ENCODE measurements around the gene SREBF2. TPM values are rescaled to one million over a fixed set of nuclear protein-coding genes. Genes with fewer than 3 reads are reported as not detected.

SREBF2 gene
- total RNA-seq, 1 donor from 2014 or later, result 108 TPM

DNA sequence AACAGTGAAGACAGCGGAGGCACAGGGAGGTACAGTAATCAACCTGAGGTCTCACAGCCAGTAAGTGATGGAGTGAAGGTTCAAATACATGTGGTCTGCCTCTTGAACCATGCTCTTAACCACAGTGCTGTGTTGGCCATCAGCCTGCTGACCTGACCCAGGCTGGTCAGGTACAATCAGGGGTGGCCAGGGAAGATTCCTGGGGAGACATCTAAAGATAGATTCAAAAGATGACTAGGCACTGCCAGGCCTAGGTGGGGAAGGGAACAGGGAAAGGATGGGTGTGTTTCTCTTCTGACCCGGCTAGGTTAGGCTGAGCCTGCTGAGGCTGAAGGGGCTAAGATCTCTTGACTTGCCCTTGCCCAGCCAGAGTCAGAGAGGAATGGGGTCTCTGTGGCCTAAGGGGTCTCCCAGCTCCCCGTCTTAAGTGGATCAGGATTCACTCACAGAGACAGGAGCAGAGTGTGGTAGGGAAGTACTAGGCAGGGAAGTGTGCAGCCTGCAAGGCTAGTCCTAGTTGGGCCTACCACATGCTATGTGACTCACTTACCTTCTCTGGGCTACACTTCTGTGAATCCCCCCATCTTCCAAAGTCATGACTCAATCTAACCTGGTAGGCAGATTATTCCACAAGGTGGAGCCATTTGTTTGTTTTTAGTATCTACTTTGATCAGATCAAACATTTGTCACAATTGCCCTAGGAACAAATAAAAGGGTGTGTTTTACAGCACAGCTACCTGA is 10.4 kb upstream of the SREBF2 start:
- DNase-seq (ENCODE audit: low read depth), result no peak
- peak; percentile 41 for TF ChIP-seq CTCF (IDR thresholded peaks at IDR 0.05; ENCODE audit: insufficient read depth, low read length, poor library complexity, severe bottlenecking)
- Histone ChIP-seq H3K27me3 (ENCODE audit: control insufficient read depth, insufficient read depth, low read length) (no peaks in the 10 kb centered on the region), H3K4me3 (ENCODE audit: low read depth, low read length) (no peak overlapping the region), H3K36me3 (ENCODE audit: control insufficient read depth, insufficient read depth, low read length) (no peaks in the 10 kb centered on the region)

GRCh38 chr22:41823797-41824196 is 9.1 kb upstream of the SREBF2 start:
- no peaks in the 10 kb centered on the region for H3K36me3 ChIP-seq (ENCODE audit: control insufficient read depth, insufficient read depth, low read length)
- no peak for TF ChIP-seq CTCF (IDR thresholded peaks at IDR 0.05; ENCODE audit: insufficient read depth, low read length, poor library complexity, severe bottlenecking)
- no peaks in the 10 kb centered on the region for H3K27me3 ChIP-seq (ENCODE audit: control insufficient read depth, insufficient read depth, low read length)
- no peak for DNase-seq (ENCODE audit: low read depth)
- H3K4me3 ChIP-seq (ENCODE audit: low read depth, low read length), result no peak overlapping the region

- no peak overlapping the region for H3K4me3 ChIP-seq (ENCODE audit: low read depth, low read length)
- no peaks in the 10 kb centered on the region for H3K27me3 ChIP-seq (ENCODE audit: control insufficient read depth, insufficient read depth, low read length)
- no peak for TF ChIP-seq CTCF (IDR thresholded peaks at IDR 0.05; ENCODE audit: insufficient read depth, low read length, poor library complexity, severe bottlenecking)
- no peaks in the 10 kb centered on the region for H3K36me3 ChIP-seq (ENCODE audit: control insufficient read depth, insufficient read depth, low read length)
- no peak for DNase-seq (ENCODE audit: low read depth)
Observed at GRCh38 chr22:41825376-41825775, 7.5 kb upstream of the SREBF2 start.

DNA sequence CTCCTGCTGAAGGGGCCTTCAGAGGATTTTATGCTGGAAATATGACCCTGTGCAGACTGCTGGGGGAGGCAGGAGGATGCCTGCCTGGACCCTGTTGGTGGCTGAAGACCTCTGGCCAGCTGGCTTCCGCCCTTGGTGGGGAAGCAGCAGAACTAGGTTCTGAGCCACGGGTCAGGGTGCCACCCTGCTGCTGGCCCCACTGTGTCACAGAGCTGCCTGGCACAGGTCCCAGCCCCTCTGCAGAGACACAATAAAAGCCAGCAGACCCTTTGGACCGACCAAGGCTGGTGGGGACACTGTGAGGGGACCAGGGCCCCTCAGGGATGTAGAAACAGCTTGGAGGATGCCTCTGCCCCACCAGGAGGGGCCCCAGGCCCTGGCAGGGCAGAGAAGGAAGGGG is 6.9 kb upstream of the SREBF2 start:
- DNase-seq (ENCODE audit: low read depth), result no peak
- Histone ChIP-seq H3K4me3 (ENCODE audit: low read depth, low read length) (no peak overlapping the region), H3K27me3 (ENCODE audit: control insufficient read depth, insufficient read depth, low read length) (no peaks in the 10 kb centered on the region), H3K36me3 (ENCODE audit: control insufficient read depth, insufficient read depth, low read length) (no peaks in the 10 kb centered on the region)
- TF ChIP-seq CTCF (IDR thresholded peaks at IDR 0.05; ENCODE audit: insufficient read depth, low read length, poor library complexity, severe bottlenecking), result no peak

- no peaks in the 10 kb centered on the region for H3K27me3 ChIP-seq (ENCODE audit: control insufficient read depth, insufficient read depth, low read length)
- no peaks in the 10 kb centered on the region for H3K36me3 ChIP-seq (ENCODE audit: control insufficient read depth, insufficient read depth, low read length)
- H3K4me3 ChIP-seq (ENCODE audit: low read depth, low read length), result no peak overlapping the region
- TF ChIP-seq CTCF (IDR thresholded peaks at IDR 0.05; ENCODE audit: insufficient read depth, low read length, poor library complexity, severe bottlenecking), result no peak
- no peak for DNase-seq (ENCODE audit: low read depth)
Observed at GRCh38 chr22:41826430-41827383, 6.2 kb upstream of the SREBF2 start.

All from kidney epithelial cell (primary cell).